ENCODE results near the gene DGKQ. TPM values are rescaled to one million over a fixed set of nuclear protein-coding genes. Genes with fewer than 3 reads are reported as not detected.

Gene DGKQ
- polyA plus RNA-seq, 5 donors = 4.1 to 10.3 (median 5.2) TPM

DNA sequence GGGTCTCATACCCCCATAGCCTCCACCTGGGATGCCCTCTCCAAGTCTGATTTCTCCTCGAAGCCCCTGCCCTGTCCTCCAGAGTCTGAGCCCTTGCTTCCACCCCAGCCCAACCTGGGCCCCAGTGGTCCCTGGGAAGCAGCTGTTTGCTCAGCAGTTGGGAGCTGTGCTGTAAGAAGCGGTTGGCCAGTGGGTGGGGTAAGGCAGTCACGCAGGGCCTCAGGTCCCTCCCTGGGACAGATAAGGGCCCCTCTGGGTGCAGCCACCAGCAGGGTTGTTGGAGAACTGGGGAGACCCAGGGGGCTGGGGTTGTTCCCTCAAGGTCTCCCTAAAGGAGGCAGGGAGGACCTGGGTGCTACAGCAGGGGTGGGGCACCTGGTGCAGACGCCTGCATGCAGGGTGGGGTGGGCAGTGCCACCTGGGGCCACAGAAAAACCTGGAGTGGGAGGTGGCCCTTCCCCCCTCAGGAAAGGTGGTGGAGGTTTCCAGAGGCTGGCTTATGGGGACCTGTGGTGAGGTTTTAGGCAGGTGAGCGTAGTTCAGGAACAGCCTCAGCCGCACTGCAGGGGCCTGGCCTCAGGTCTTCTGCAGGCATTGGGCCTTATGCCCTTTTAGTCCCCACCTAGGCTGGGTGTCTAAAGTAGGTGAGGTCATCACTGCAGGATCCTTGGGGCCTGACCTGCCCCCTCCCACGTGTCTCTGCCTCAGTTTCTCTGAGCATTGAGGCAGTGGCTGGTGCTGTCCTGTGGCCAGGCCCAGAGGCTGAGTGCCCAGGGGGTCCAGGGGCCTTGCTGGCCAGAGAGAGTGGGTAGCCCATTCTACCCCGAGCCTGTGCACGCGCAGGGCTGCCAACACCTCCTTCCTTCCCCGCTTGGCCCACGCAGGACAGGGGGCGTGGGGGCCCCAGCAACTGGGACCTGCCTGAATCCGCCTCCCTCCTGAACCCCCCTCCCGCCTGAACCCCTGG, 22.9 kb upstream of the DGKQ start:
- DNase-seq = no peak

DNA sequence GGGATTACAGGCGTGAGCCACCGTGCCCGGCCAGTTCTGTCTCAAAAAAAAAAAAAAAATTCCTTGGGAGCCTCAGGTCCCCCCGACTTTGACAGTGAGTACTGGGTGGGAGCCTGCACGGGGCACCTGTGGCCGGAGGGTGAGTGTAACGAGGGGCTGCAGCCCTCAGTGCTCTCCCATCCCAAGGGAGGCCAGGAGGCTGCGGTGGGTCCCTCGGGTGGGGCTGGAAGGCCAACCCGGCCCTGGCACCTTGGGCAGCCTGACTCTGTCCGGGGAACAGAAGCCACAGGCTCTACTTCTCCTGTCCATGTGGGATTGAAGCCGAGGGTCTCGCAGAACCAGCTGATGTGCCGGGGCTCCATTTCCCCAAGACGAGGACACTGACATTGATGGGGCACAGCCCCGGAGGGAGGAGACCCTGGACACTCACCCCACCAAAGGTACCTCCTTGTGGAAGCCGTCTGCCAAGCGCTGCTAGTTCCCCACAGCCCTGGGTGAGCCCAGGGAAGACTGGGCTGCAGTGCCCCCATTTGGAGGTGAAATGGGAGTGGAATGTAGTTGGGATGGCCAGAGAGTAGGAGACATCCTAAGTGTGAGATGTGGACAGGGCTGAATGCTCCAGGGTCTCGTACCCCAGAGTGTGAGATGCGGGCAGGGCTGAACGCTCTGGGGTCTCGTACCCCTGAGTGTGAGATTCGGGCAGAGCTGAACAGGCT, 22.1 kb upstream of the DGKQ start:
- no peak for DNase-seq

DNA sequence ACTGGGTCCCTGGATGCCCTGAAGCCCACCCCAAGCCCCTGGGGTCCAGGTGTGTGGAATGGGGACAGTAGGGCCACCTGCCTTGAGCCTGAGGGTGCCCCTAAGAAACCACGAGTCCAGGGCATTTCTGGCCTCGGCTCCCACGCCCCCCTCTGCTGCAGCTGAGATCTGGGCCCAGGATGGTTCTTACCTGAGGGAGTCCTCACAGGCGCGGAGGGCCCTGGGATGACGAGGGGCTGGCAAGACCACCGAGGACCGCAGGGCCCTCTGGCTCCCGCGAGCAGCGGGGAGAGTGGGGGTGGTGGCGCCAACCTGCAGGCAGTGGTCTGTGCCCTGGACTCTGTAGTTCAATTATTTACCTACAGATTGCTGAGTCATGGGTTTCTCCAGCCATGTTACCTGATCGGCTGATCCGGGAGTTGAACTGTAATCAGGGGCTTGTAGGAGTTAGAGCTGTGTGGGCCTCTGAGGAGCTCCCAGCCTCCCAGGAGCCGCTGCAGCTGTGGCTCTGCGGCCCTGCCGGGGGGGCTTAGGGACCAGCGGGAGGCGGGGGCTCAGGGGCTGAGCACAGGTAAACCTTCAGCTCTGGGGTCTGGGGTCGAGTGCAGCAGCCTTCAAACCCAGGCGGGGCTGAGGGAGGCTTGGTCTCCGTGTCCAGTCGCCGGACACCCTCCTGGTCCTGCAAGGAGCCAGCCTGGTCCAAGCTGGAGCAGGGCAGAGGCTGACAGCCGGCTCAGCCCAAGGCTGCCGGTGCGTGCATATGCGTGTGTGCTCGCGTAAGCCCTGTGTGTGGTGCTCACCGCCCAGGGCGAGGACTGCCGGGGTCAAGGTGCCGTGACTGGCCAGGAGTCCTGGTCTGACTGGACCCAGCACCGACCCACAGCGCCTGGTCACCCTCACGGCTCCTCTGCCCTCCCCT, 20.0 kb upstream of the DGKQ start, which contains the start of gene SLC26A1:
SLC26A1 (minus strand) TSS at position 294 of the 919 bp plus-strand sequence. CDS start 1,701 bp downstream, outside the sequence.
- no peak for DNase-seq

DNA sequence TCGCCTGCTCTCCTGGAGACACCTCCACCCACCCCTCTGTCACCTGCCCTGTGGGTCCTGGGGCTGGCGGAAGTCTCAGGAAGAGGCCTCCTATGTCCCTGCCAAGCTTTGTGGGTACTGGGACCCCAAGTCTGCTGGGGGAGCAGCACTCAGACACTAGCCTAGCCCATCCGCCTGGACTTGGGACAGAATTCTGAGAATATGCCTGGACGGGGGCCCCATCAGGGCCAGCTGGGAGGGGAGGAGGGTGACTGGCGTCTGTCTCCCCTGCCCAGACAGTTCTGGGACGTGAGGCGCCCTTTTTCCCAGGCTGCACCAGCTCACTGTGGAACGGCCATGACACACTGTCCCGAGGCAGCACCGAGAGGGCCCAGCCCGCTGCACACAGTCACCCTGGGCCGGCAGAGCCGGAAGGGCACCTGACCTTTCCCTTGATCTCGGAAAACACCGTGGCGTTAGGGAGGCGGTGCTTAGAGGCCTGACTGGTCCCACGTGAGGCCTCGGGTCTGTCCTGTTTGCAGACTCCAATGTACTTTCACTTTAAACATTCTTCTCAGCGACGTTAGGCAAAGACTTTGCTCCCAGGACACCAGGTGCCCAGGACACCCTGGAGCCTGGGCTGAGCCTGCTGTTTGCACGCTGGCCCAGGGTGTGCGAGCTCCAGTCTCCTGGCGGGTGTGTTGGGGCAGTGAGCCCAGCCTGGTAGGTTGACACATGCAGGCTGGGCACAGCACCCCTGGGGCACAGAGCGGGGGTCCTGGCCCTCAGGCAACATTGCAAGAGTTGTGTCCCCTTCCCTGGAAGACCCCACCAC, 19.1 kb upstream of the DGKQ start:
- no peak for DNase-seq

DNA sequence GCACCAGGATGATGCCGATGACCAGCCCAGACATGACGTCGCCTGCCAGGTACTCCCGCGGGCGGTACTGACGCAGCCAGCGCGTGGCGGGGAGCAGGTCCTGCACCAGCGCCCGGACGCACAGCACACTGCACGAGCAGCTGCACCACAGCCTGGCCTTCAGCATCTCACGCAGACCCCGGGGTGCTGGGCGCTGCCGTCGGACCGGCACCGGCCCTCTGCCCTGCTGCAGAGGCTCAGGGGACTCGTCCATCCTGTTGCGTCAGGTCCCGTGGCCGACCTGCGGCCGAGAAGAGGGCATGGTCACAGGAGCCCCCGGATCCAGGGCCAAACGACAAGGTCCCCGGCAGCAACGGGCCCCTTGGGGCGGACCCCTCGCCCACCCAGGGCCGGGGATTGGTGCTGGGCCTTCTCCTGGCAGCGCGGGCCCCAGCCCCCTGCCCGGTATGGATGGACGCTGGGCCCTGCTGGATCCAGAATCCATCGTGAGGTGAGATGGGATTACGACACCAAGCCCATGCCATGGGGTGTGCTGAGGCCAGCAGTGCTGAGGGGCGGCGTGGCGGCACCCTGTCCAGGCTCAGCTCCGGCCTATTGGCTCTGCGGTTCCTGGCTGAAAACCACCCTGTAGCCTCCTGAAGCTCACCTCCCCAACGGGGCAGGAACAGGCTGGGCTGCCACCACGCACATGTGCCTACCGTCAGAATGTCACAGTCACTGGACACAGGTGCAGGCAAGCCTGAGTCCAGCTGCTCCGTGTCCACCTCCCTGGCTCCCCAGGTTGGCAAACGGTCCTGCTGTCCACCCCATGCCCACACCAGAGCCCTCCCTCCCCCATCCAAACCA, 18.3 kb upstream of the DGKQ start:
- no peak for DNase-seq

DNA sequence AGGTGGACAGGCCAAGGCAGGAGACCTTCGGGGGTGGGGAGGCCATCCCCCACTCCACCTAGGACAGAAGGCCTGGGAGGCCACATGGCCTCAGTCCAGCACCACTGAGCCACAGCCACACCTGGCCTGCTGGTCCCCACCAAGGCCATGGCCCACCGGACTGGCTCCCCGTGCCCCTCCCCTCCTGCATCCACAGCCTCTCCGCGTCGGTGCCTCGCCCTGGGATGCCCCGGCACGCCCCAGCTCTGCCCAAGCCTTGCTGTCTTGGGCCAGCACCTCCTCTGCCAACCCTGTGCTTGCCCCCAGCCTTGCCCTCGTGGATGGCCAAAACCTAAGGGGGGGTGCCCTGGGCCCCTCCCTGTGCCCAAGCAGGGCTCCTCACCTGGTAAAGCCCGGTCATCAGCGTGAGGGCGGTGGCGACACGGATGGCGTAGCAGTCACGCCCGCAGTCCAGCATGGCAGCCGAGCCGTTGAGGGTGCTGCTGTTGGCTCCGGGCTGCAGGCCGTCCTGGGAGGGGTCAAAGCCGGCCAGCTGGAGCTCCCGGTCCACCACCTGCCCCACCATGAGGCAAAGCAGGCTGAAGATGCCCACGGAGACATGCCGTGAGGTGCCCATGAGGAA, 17.5 kb upstream of the DGKQ start:
- DNase-seq = no peak

DNA sequence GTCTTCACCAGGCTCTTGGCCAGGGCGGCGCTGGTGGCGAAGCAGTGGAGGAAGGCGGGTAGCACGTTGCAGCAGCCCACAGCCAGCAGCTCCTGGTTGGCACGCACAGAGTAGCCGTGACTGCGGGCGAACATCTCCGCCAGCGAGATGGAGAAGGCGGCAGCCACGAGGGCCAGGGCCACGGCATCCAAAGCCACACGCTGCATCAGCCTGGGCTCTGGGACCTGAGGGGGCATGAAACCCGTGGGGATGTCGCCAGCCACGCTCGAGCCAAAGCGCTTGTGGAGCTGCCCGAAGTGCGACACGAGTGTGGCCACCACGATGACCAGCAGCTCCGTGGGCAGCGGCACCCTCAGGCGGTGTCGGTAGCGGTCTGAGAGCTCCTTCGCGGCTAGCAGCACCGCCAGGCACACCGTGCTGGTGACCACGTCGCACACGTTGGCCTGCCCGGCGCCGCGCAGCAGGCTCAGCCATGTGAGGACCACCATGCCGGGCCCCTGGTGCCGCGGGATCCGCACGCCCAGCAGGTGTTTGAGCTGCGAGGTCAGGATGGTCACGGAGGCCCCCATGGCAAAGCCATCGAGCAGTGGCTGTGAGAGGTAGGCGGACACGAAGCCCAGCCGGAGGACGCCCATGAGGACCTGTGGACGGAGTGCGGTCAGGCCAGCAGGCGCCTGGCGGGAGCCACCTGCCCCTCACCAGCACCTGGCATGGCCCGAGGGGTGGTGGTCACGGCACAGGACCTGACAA, 16.5 kb upstream of the DGKQ start:
- no peak for DNase-seq

DNA sequence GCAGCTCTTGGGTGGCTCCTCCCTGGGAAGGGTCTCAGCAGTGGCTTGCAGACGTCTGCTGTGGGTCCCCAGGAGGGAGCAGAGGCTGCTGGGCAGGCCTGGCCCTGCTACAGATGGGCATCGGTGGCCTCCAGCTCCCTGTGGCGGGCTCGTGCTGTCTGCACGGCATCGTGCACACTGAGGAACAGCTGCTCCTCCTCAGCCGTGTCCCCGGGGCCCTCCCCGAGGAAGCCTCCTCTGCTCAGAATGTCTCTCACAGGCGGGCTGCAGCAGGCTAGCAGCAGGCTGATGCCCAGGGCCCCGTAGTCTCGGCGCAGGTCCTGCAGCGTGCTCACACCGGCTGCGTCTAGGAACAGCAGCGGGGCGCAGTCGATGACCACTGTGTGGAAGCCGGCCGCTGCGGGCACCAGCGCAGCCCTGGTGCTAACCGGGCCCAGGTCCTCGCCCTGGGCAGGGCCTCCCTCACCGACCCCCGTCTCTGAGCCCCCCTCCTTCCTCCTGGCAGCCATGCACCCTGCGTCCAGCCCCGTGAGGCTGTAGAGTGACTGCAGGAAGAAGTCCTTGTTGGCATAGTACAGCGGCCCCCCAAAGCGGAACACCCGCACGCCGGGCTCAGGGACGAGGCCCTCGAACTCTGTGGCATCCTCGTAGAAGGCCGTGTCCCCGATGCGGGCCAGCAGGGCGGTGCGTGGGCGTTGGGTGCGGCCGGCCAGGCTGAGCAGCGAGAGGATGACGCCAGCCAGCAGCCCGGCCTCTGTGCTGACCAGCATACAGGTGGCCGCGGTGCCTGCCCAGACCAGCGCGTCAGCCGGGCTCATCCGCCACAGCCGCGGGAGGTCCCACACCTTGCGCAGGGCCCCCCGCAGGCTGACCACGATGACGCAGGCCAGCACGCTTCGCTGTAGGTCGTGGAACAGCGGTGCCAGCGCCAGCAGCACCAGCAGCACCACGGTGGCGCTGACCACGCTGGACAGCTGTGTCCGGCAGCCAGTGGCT, 15.7 kb upstream of the DGKQ start:
- no peak for DNase-seq

DNA sequence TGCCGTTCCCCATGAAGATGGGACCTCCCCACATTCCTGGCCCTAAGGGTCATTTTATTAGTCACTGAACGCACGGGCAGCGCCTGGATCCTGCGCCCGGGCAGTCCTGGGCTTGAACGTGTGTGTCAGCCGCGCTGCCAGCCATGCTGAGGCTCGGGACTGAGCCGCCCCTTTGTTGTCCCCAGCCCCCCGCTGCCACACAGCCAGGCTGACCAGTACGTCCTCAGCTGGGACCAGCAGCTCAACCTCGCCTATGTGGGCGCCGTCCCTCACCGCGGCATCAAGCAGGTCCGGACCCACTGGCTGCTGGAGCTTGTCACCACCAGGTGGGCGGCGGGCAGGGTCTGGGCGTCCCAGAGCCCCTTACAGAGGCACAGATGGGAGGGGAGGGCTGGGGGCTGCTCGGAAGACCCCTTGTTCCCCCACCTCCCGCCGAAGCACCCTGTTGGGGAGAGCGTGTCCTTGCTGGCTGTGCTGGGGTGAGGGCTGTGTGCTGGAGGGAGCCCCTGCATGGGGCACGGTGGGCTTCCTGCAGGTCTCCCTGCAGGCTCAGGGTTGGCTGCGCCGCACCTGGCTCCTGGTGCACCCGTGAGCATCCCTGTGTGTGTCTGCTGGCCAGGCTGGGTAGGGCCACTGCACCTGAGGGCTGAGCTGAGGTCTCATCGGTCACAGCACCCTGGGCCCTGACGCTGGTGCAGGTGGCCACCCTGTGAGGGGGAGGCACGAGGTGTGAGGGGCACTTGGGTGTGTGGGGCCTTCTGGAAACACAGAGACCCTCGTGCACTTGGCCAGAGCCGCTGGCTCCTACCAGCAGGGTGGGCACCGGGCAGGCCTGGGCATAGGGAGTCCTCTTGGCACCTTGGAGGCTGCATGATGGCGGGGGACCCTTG, 14.5 kb upstream of the DGKQ start:
- no peak for DNase-seq

DNA sequence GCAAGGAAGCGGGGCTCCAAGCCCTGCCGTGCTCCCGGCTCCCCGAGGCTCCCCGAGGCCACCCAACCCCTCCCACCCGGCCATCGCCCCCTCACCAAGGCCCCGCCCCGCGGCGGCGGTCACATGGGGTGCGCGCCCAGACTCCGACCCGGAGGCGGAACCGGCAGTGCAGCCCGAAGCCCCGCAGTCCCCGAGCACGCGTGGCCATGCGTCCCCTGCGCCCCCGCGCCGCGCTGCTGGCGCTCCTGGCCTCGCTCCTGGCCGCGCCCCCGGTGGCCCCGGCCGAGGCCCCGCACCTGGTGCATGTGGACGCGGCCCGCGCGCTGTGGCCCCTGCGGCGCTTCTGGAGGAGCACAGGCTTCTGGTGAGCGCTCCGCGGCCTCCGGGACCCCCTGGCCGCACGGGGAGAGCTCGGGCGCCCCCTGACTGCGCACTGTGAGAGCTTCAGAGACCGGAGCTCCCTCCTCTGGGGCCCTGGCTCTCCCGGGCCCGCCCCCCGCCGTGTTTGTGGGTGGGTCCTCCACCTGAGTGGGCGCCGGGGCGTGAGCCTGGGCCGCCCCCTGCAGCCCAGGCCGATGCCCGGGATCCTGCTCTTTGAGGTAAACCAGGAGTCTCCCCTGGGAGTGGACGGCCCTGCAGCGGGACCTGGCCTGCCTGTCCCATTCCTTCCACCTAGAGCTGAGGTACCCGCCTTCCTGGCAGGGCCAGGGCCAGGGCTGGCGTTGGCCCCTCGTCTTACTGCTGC, 13.7 kb upstream of the DGKQ start, which contains the start of gene IDUA:
IDUA (plus strand) TSS at position 166 of the 745 bp plus-strand sequence; CDS start at position 207, 41 bp downstream.
- peak; percentile 64 to 75 for DNase-seq

DNA sequence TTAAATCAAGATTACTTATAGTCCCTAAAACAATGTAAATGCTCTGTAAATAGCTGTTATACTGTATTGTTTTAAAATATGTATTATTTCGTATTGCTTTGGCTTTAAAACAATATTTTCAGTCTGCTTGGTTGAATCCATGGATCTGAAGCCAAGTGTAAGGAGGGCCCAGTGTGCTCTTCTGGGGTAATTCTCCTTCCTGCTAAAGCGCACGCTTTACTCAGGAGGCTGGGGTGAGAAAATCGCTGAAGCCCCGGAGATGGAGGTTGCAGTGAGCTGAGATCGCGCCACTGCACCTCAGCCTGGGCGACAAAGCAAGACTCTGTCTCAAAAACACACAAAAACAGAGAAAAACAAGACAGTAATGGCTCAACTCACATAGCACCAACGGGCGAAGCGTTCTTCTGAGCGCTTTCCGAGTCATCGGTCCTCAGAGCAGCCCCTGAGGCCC, 13.1 kb upstream of the DGKQ start:
- DNase-seq = no peak

DNA sequence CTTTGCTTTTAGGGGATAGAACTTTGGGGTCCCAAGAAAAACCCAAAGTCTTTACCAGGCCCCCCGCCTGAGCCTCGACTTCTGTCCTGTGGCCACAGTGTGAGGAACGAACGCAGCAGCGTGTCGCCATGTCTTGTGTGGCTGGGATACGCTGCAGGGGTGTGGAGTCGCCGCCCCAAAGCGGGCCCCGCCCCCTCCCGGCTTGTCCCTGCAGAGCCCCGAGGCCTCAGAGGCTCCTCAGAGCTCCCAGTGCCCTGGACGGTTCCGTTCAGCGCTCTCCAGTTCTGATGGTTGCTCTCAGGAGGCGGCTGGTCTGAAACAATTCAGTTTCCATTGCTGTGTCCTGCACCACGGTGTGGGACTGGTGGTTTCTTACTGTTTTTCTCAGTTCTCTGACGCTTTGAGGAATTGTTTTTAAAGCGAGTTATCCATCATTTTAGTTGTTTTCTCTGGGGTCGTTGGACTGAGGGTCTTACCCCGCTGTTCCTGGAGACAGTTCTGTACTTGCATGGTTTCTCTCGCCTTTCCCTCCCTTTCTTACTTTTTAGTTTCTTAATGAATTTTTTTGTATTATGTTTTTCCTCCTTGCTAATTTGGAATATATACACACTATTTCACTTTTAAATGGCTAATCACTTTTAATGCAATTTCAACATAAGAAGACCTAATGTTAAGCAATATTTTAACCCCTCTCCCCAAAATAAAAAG, 11.9 kb upstream of the DGKQ start:
- DNase-seq = no peak

DNA sequence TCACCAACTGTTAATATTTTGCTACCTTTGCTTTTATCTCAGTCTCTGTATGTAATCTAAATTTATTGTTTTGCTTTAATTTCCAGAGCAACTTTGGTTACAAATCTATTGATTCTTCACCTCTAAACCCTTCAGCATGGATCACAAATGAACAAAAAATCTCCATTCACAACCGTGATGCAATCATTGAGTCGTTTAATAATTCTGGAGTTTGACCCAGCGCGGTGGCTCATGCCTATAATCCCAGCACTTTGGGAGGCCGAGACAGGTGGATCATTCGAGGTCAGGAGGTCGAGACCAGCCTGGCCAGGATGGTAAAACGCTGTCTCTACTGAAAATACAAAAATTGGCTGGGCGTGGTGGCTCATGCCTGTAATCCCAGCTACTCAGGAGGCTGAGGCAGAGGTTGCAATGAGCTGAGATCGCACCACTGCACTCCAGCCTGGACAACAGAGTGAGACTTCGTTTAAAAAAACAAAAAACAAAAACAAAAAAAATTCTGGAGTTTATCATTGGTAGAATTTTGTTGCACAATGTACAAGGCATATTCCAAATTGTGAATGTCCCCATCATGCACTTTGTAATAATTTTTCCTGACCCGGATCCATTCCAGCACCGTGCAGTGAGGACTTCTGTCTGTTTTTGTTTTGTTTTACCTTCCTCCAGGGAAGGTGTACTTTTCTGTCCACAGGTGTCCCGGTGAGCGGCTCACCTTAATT, 11.1 kb upstream of the DGKQ start:
- no peak for DNase-seq

DNA sequence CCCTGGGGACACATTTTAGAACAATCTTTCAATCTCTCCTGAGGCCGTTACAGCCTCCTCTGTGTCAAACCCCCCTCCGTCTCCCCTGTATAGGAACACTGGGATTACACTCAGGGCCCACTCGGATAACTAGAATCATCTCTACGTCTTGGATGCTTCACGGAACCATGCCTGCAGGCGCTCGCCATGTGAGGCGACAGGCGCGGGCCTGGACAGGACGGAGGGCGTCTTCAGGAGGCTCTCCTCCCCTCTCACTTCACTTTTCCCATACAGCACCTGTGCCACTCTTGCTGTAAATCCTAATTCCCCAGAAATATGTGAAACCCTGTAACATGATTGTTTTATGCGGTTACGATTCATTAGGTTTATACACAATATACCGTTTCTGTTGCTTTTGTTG, 9.4 kb upstream of the DGKQ start:
- DNase-seq = no peak
